Measurements from ENCODE around the gene METRN. TPM values are rescaled to one million over a fixed set of nuclear protein-coding genes. Genes with fewer than 3 reads are reported as not detected.

Gene METRN
- total RNA-seq, 1 donor from 2014 or later = 6.7 TPM

- DNase-seq = no peak
- H3K27ac Mint-ChIP-seq = no peak overlapping the region
- H3K36me3 Mint-ChIP-seq (ENCODE audit: low read depth) = peaks cover 31% of the 10 kb centered on the region
Observed at GRCh38 chr16:730666-731509, 16.0 kb downstream of the METRN start.

GRCh38 chr16:732332-732731 is 17.4 kb downstream of the METRN start:
- no peak for ATAC-seq (ENCODE audit: low read depth)
- no peak overlapping the region for H3K4me3 Mint-ChIP-seq
- DNase-seq = no peak
- peaks cover 42% of the 10 kb centered on the region for H3K36me3 Mint-ChIP-seq (ENCODE audit: low read depth)
- no peak for TF ChIP-seq CTCF (IDR thresholded peaks at IDR 0.05)
- no peaks in the 10 kb centered on the region for H3K9me3 Mint-ChIP-seq
- POLR2A ChIA-PET = no interaction called here
- CTCF ChIA-PET = interaction anchor here (1.0 kb wide), 1 partner anchor 12 kb away, joined by 3 read pairs; no protein-coding TSS in a partner anchor
- no peak overlapping the region for H3K27ac Mint-ChIP-seq
- peaks cover 8% of the 10 kb centered on the region for H3K4me1 Mint-ChIP-seq
- no peaks in the 10 kb centered on the region for H3K27me3 Mint-ChIP-seq
- intact Hi-C loops (cut with micrococcal nuclease) = no loop called here

More at GRCh38 chr16:730666-731509, 16.0 kb downstream of the METRN start:
- Mint-ChIP-seq H3K4me1 (no peaks in the 10 kb centered on the region), H3K4me3 (no peak overlapping the region), H3K27me3 (no peaks in the 10 kb centered on the region), H3K9me3 (no peaks in the 10 kb centered on the region)
- TF ChIP-seq CTCF (IDR thresholded peaks at IDR 0.05) = no peak
- intact Hi-C loops (cut with micrococcal nuclease) = no loop called here
- CTCF ChIA-PET = no interaction called here
- POLR2A ChIA-PET = interaction anchor here (2.4 kb wide), 1 partner anchor 10 kb away, joined by 10 read pairs; the partner anchor contains the start of gene ANTKMT
- ATAC-seq (ENCODE audit: low read depth) = no peak

DNA sequence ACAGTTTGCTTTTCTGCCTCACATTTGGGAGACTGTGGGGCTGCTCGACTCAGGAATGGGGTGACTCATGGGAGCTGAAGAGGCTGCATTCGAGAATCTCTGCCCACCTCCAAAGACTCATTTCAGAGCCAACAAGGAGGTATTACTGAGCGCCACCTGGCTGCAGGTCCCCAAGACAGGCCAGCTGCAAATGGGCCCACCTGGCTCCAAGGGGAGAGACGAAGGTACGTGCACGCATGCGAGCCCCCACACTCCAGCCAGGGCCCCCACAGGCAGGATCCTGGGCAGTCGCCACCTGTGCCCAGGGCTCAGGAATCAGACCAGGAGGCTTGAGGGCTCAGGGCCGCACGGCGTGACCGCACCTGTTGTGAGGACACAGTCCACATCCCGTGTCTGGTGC is 18.0 kb downstream of the METRN start:
- DNase-seq (no peak), ATAC-seq (ENCODE audit: low read depth) (no peak)
- intact Hi-C loops (cut with micrococcal nuclease) = no loop called here
- TF ChIP-seq CTCF (IDR thresholded peaks at IDR 0.05) = no peak
- Mint-ChIP-seq H3K27ac (no peak overlapping the region), H3K36me3 (ENCODE audit: low read depth) (peaks cover 47% of the 10 kb centered on the region), H3K4me1 (peaks cover 14% of the 10 kb centered on the region), H3K4me3 (no peak overlapping the region), H3K27me3 (no peaks in the 10 kb centered on the region), H3K9me3 (no peaks in the 10 kb centered on the region)
- ChIA-PET POLR2A (no interaction called here), CTCF (interaction anchor here (1.0 kb wide), 1 partner anchor 12 kb away, joined by 3 read pairs; no protein-coding TSS in a partner anchor)

DNA sequence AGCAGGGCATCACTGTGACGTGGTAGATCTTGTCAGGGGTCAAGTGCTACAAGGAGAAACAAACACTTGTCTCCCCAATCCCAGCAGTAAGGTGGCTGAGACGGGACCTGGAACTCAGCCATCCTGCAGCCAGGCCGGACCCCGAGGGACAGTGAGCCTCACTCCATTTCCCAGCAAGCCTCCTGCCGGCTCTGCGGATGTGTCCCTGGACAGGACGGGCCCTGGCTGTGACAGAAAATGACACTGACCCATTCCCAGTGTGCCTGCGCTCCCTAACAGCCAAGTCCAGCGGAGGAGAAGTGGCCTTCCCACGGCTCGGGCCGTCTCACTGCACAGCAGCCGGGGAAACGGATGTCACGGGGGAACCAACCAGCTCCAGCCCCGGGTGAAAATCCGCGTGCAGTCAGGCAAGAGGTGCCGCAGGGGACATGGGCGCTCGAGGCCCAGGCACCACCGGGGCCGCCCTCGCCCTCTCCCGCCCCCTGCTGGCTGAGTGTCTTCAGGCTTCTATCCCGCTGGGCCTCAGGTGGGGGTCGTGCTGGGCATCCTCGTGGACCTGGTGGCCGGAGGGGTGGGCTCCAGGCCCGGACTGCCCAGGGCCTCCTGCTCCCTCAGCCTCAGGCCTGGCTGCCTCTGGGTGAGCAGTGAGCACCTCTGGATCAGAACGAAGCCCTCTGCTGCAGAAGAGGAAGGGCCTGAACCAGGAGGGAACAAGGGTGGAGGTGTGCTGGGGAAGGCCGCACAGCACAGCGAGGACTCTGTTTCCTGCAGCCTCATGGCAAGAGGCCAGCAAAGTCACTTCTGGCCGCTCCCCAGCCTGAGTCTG is 18.7 kb downstream of the METRN start:
- Mint-ChIP-seq H3K27ac (no peak overlapping the region), H3K9me3 (no peaks in the 10 kb centered on the region), H3K36me3 (ENCODE audit: low read depth) (peaks cover 49% of the 10 kb centered on the region), H3K4me1 (peaks cover 18% of the 10 kb centered on the region), H3K27me3 (no peaks in the 10 kb centered on the region), H3K4me3 (no peak overlapping the region)
- ATAC-seq (ENCODE audit: low read depth) = no peak
- intact Hi-C loops (cut with micrococcal nuclease) = no loop called here
- no peak for DNase-seq
- no peak for TF ChIP-seq CTCF (IDR thresholded peaks at IDR 0.05)
- POLR2A ChIA-PET = no interaction called here
- CTCF ChIA-PET = interaction anchor here (1.0 kb wide), 1 partner anchor 13 kb away, joined by 3 read pairs; no protein-coding TSS in a partner anchor

Data from activated B cell treated with CpG ODN at 0.5 μM for 24 hours (primary cell).